A673 (cell line): ENCODE results near the gene GCC2. TPM values are rescaled to one million over a fixed set of nuclear protein-coding genes. Genes with fewer than 3 reads are reported as not detected.

Source experiments
- BruUV-seq: library from RNA; stranded (reverse); fragments of 400-500 nt; replicated peaks from 2 replicates; lab custom pipeline; 2021; lab: Mats Ljungman, UMichigan
- CTCF ChIA-PET: fragments of 300-600 bp; sonication (Branson Sonifier 250); formaldehyde crosslinking; loops from one replicate; lab custom pipeline; 2022; ENCODE audit warnings: antibody characterized with exemption; lab: Charles Lee
- POLR2A ChIA-PET: fragments of 300-600 bp; sonication (Branson Sonifier 250); formaldehyde crosslinking; loops from one replicate; lab custom pipeline; 2022; ENCODE audit warnings: antibody characterized with exemption; ENCODE audit not compliant: low non-redundant PET; lab: Charles Lee
- DNase-seq: peaks from one replicate; pipeline ENCODE4 v3.0.0-alpha.2; 2015; ENCODE audit warnings: low spot score
- H3K27ac ChIP-seq: fragments of 200-600 bp; sonication (generic); 2 replicates; pipeline ENCODE4 v1.5.1; 2016; ENCODE audit warnings: mixed run types, low read depth, mild to moderate bottlenecking, mixed read lengths, antibody characterized with exemption, low read length; ENCODE audit not compliant: poor library complexity, severe bottlenecking
- H3K27me3 ChIP-seq: fragments of 200-600 bp; sonication (generic); replicated peaks from 2 replicates; pipeline ENCODE4 v1.6.1; 2017; ENCODE audit warnings: mixed run types, low read depth, mild to moderate bottlenecking, mixed read lengths, antibody characterized with exemption, low read length; ENCODE audit not compliant: insufficient read depth, poor library complexity
- H3K36me3 ChIP-seq: fragments of 200-600 bp; sonication (generic); 2 replicates; pipeline ENCODE4 v1.6.1; 2016; ENCODE audit warnings: mixed run types, mild to moderate bottlenecking, mixed read lengths, antibody characterized with exemption, low read length; ENCODE audit not compliant: insufficient read depth, poor library complexity, severe bottlenecking
- H3K4me1 ChIP-seq: fragments of 200-600 bp; sonication (generic); 2 replicates; pipeline ENCODE4 v1.6.1; 2017; ENCODE audit warnings: mixed run types, mild to moderate bottlenecking, mixed read lengths, antibody characterized with exemption, low read length; ENCODE audit not compliant: insufficient read depth, poor library complexity, severe bottlenecking
- H3K4me3 ChIP-seq: fragments of 200-600 bp; sonication (generic); 2 replicates; pipeline ENCODE4 v1.5.1; 2016; ENCODE audit warnings: low read depth, mixed run types, mild to moderate bottlenecking, mixed read lengths, low read length; ENCODE audit not compliant: poor library complexity, severe bottlenecking
- H3K9me3 ChIP-seq: fragments of 200-600 bp; sonication (generic); 2 replicates; pipeline ENCODE4 v1.6.1; 2016; ENCODE audit warnings: mixed run types, low read depth, mild to moderate bottlenecking, mixed read lengths, antibody characterized with exemption, low read length; ENCODE audit not compliant: poor library complexity, severe bottlenecking
- CTCF ChIP-seq: fragments of 300-800, 200-600 bp; sonication (generic); conservative IDR thresholded peaks from 2 replicates; pipeline ENCODE4 v1.5.1; 2017; ENCODE audit warnings: low read depth, mild to moderate bottlenecking, antibody characterized with exemption, low read length, moderate library complexity, mixed read lengths
- EZH2 ChIP-seq: fragments of 200-600 bp; sonication (generic); IDR thresholded peaks from 2 replicates; pipeline ENCODE4 v1.6.1; 2017; ENCODE audit warnings: borderline replicate concordance, low read depth, mild to moderate bottlenecking, mixed read lengths, antibody characterized with exemption, low read length; ENCODE audit not compliant: poor library complexity, severe bottlenecking
- intact Hi-C: fragments of 100-400 bp; cut with micrococcal nuclease; formaldehyde crosslinking; loops from one replicate; pipeline ENCODE4 v1.10.0; 2022; ENCODE audit not compliant: unreplicated experiment
- total RNA-seq: library from RNA; stranded (reverse); gene quantifications from 2 replicates; pipeline ENCODE4 v1.2.3, GENCODE V29; 2021

GCC2 gene
- total RNA-seq, 1 experiment from 2014 or later = 25.4 TPM

DNA sequence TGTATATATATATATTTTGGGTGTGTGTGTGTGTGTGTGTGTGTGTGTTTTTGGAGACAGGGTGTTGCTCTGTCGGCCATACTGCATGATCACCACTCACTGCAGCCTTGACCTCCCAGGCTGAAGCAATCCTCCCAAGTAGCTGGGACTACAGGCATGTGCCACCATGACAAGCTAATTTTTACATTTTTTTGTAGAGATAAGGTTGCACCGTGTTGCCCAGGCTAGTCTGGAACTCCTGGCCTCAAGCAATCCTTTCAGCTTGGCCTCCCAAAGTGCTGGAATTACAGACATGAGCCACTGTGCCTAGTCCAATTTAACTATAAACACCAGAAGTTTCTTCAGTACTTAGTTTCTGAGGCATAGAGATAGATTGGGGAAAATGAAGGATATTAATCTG, 103.6 kb downstream of the GCC2 start:
- H3K27ac ChIP-seq = no peak overlapping the region
- no peak for DNase-seq
- no TSS peak for BruUV-seq
- TF ChIP-seq CTCF = no peak
- H3K4me1 ChIP-seq = no peaks in the 10 kb centered on the region
- no peaks in the 10 kb centered on the region for H3K36me3 ChIP-seq
- intact Hi-C loops = no loop called here
- no peak overlapping the region for H3K4me3 ChIP-seq
- CTCF ChIA-PET = no interaction called here
- H3K9me3 ChIP-seq = no peaks in the 10 kb centered on the region
- no peaks in the 10 kb centered on the region for H3K27me3 ChIP-seq
- POLR2A ChIA-PET = no interaction called here

DNA sequence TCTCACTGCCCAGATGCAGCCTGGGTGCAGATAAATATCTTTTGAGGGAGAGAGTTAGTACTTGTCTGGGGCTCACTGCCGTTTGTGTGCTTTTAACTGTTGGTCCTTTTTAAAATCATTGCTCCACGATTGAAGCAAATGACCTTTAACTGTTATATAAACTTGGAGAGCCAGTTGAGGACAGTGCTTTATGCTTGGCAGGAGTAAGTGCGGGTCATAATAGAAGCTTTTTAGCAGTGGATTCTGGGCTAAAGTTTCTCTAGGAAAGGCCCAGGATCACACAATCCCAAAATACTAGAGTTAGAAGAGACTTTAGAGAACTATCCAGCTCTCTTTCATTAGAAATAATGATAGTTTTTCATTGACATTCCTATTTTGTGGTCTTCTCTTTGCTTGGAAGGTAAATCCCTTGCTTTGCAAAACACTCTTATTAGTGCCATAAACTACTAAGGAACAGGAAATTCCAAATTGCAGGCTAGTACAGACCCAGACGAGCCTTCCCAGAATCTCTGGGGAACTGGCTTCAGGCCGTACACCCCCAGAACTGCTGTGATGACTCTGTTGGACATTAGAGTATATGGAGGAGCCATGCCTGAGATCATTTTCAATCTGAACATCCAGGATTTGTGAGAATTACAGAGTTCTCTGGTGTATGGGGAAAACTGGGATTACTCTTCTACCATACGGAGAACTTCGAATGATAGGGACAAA, 104.4 kb downstream of the GCC2 start:
- no peak for TF ChIP-seq EZH2
- TF ChIP-seq CTCF = no peak
- Histone ChIP-seq H3K27ac (no peak overlapping the region), H3K36me3 (no peaks in the 10 kb centered on the region), H3K4me1 (no peaks in the 10 kb centered on the region), H3K4me3 (no peak overlapping the region), H3K9me3 (no peaks in the 10 kb centered on the region), H3K27me3 (no peaks in the 10 kb centered on the region)
- ChIA-PET POLR2A (no interaction called here), CTCF (no interaction called here)
- no peak for DNase-seq
- BruUV-seq = no TSS peak
- intact Hi-C loops = no loop called here

- no peak for DNase-seq
- no TSS peak for BruUV-seq
- TF ChIP-seq CTCF (no peak), EZH2 (no peak)
- H3K4me1 ChIP-seq = no peaks in the 10 kb centered on the region
- no peak overlapping the region for H3K27ac ChIP-seq
- H3K36me3 ChIP-seq = no peaks in the 10 kb centered on the region
- no peaks in the 10 kb centered on the region for H3K27me3 ChIP-seq
- no peaks in the 10 kb centered on the region for H3K9me3 ChIP-seq
- CTCF ChIA-PET = no interaction called here
- H3K4me3 ChIP-seq = no peak overlapping the region
- POLR2A ChIA-PET = no interaction called here
- intact Hi-C loops = no loop called here
These were observed 105.5 kb downstream of the GCC2 start for GRCh38 chr2:108554528-108554927.
